ENCODE data around the gene LRRC8B.
A peak's percentile ranks its signal among the peaks of the same experiment; 100 is the strongest.

Gene LRRC8B

DNA sequence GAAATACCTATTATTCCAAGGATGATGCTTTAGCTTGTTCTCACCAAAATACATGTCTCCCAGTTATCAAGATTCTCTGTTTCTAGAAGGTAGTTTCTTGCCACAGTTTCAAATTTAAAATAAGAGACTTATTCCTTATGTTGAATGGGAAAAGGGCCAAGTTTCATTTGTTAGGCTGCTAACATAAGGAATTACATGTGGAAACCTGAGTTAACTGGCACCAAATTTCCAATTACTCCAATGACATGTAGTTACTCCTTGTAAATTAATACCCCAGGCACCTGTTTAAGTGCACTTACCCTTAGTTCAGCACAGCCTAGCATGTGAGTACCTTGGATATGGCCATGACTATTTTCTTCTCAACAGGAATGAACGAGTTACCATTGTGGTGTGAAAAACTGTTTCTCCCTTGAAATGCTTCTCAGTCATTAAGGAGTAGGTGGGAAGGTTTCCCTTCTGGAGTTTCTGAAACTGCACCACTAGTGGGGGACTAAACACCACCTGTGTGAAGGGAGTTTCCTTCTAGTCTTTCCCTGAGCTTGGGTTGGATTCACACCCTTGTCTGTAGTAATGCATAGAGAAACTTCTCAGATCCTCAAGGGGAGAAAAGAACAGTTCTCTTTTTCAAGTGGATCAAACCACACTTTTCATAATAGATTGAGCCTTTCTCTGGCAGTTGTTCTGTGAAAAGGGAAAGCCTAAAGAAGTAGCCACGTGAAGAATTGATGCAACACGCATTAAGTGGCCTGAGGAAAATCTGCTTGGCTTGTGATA, 76.0 kb downstream of the LRRC8B start:
- ChIA-PET CTCF (no interaction called here), POLR2A (ENCODE audit: low non-redundant PET) (no interaction called here)

DNA sequence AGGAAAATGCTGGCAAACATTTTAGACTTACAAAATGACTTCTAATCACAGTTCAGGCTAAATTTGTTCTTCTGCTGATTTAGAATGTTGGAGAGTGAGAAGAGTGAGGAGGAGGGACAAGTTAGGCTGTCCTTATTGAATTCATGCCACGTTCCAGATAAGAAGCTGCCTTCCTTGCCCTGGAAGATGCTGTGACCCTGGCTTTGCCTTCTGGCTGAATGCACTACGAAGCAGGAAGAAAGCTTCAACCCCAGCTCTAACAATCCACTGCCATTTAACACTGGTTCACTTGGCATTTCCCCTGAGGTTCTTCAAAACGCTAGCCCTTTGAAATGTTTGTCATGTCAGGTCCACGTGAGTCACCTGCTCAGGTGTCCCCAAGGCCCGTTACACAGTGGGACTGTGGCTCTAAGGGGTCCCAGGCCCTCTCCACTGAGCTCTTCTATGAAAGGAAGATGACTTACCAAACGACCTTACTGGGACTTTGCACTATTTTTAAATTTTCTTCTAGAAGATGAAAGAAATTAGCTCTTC, 78.3 kb downstream of the LRRC8B start:
- no peak overlapping the region for H3K27ac ChIP-seq
- ChIA-PET POLR2A (ENCODE audit: low non-redundant PET) (no interaction called here), CTCF (interaction anchor here (1.1 kb wide), 1 partner anchor 119 kb away, joined by 5 read pairs; no protein-coding TSS in a partner anchor)
- TF ChIP-seq, protein P1, sequence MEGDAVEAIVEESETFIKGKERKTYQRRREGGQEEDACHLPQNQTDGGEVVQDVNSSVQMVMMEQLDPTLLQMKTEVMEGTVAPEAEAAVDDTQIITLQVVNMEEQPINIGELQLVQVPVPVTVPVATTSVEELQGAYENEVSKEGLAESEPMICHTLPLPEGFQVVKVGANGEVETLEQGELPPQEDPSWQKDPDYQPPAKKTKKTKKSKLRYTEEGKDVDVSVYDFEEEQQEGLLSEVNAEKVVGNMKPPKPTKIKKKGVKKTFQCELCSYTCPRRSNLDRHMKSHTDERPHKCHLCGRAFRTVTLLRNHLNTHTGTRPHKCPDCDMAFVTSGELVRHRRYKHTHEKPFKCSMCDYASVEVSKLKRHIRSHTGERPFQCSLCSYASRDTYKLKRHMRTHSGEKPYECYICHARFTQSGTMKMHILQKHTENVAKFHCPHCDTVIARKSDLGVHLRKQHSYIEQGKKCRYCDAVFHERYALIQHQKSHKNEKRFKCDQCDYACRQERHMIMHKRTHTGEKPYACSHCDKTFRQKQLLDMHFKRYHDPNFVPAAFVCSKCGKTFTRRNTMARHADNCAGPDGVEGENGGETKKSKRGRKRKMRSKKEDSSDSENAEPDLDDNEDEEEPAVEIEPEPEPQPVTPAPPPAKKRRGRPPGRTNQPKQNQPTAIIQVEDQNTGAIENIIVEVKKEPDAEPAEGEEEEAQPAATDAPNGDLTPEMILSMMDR (conservative IDR thresholded peaks at IDR 0.05; ENCODE audit: low read depth) = no peak
- no peak for DNase-seq (ENCODE audit: low spot score)

More for the DNA sequence above, 76.0 kb downstream of the LRRC8B start:
- DNase-seq (ENCODE audit: low spot score) = no peak
- no peak overlapping the region for H3K27ac ChIP-seq
- TF ChIP-seq, protein P1 (conservative IDR thresholded peaks at IDR 0.05; ENCODE audit: low read depth) = no peak

DNA sequence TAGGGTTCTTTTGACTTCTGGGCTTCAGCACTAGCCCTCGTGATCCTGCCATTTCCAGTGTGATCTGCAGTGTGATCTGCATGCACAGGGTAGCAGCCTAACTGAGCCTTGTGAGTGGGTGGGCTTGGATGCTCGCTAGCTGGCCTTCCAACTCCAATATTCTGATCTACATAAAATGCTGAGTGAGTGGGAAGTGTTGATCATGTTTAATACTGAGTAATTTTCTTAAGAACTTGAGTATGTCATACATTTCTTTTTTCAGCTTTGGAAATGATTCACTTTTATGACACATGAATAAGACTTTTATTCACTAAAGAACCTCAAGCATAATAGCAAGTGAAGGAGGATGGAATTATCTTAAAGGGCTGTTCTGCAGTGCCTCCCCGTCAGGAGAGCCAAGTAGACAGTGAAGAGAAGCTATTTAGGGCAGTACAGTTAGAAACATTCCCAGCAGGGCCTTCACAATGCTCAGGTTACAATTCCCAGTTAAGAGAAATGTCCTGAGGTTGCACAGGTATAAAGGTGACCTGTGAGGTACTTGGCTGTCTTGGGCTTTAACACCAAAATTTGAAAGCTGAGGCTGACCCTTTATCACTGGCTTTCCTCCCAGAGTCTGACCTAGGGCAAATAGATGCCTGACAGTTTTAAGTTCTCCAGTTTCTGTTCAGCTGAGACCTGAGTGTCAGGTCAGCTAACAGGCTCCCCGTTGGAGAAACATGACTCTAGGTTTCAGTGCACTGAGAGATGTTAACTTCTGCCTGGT, 79.2 kb downstream of the LRRC8B start:
- TF ChIP-seq, protein P1 (conservative IDR thresholded peaks at IDR 0.05; ENCODE audit: low read depth) = no peak
- POLR2A ChIA-PET (ENCODE audit: low non-redundant PET) = no interaction called here
- CTCF ChIA-PET = interaction anchor here (0.7 to 1.1 kb wide), 3 partner anchors 12 to 120 kb away, joined by 3 to 5 read pairs (median 3); no protein-coding TSS in a partner anchor

DNA sequence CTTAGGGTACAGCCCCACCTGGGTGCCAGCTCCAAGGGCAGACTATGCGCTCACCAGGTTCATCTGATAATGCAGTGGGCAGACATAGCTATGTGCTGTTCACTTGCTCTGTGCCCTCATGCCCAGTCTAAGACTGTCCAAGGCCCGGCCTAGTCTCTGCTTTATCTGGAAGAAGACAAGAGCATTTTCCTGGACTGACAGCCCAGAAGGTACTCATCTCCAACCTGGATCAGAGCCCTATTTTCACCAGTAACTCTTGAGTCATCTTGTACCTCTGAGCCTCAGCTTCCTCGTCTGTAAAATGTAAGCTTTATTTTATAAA, 79.7 kb downstream of the LRRC8B start:
- no peak for DNase-seq (ENCODE audit: low spot score)
- TF ChIP-seq, protein P1 (conservative IDR thresholded peaks at IDR 0.05; ENCODE audit: low read depth) = no peak
- ChIA-PET CTCF (interaction anchor here (0.7 to 1.0 kb wide), 2 partner anchors 11 to 83 kb away, joined by 3 read pairs; no protein-coding TSS in a partner anchor), POLR2A (ENCODE audit: low non-redundant PET) (no interaction called here)
- H3K27ac ChIP-seq = no peak overlapping the region

More for the DNA sequence above, 79.2 kb downstream of the LRRC8B start:
- peak; percentile 23 for DNase-seq (ENCODE audit: low spot score)
- no peak overlapping the region for H3K27ac ChIP-seq

DNA sequence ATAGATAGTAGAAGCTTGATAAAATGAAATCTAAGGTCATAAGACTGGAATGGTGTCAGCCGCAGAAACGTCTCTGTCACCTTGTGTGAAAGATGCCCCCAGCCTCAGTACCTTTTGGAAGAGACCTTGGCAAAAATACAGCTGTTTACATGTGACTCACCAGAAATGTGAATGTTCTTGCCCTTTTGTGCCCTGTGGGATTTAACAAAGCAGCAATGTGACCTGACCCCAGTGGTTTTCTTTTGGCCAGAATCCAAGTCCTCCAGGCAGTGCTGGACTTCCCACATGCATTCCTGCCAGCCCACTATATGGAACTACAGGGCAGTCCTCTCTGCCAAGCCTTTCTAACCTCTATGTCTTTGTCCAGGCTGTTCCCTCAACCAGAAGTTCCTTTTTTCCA, 81.1 kb downstream of the LRRC8B start:
- ChIA-PET POLR2A (ENCODE audit: low non-redundant PET) (no interaction called here), CTCF (interaction anchor here (1.3 kb wide), 1 partner anchor 158 kb away, joined by 4 read pairs; no protein-coding TSS in a partner anchor)
- TF ChIP-seq, protein P1 (conservative IDR thresholded peaks at IDR 0.05; ENCODE audit: low read depth) = no peak
- no peak overlapping the region for H3K27ac ChIP-seq
- DNase-seq (ENCODE audit: low spot score) = peak; percentile 53

DNA sequence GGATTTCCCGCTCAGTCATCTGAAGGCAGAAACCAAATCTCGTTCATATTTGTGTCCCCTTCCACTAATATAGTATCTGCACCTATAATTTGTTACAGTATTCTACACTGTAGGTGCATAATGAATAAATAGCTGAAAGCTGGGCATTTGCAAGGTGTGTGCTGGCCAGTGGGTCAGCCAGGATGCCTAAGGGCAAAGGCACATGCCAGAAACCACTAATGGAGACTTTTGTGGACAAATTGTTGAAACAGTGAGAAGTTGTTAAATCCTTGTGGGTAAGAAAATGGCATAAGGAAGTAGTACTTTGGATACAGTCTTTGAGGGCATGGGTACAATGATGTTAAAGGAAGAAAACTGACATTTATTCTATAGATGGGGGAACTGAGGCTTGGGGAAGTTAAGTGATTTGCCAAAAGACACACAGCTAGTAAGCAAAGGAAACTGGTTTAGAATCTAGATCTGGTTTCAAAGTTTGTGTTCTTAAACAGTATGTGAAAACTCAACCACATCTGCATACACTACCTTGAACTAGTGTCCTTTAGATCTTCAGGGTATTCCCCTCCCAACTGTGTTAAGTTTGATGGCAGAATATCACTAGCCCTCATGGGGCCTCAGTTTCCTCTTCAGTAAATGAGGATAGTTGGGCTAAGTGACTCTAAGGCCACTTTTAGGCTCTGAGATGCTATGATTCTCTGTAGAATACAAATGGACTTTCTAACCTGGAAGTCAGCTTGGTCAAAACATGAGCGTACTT, 81.8 kb downstream of the LRRC8B start:
- DNase-seq (ENCODE audit: low spot score) = no peak
- CTCF ChIA-PET = interaction anchor here (1.3 kb wide), 1 partner anchor 157 kb away, joined by 4 read pairs; no protein-coding TSS in a partner anchor
- TF ChIP-seq, protein P1 (conservative IDR thresholded peaks at IDR 0.05; ENCODE audit: low read depth) = no peak
- H3K27ac ChIP-seq = no peak overlapping the region
- POLR2A ChIA-PET (ENCODE audit: low non-redundant PET) = no interaction called here

Measured in RWPE1 (cell line).